ENCODE results near the gene MED12. TPM values are rescaled to one million over a fixed set of nuclear protein-coding genes. Genes with fewer than 3 reads are reported as not detected.

Gene MED12
- total and polyA plus RNA-seq, 2 of the 8 experiments (the other 6 are each of a cell fraction or from before 2014, with no cell fraction given), result 19.4 to 48.9 TPM

- Histone ChIP-seq H3K79me2 (ENCODE audit: control insufficient read depth in 1 of 2, insufficient read depth in 2 of 2, low read length in 2 of 2) (no peaks in the 10 kb centered on the region), H4K8ac (ENCODE audit: extremely low read depth, insufficient read depth, low read length) (no peak within 1 kb of the TSS), H3K4me2 (ENCODE audit: insufficient read depth in 1 of 2, low read depth in 2 of 2, low read length in 2 of 2) (no peak within 1 kb of the TSS), H2AK5ac (ENCODE audit: low read depth, low read length) (no peak within 1 kb of the TSS), H3K27me3 (replicated peaks in 1 of 4; ENCODE audit: control insufficient read depth in 3 of 4, extremely low read depth in 1 of 4, insufficient read depth in 3 of 4, low read length in 3 of 4) (peaks cover 0 to 2% (median 0%) of the 10 kb centered on the region in 4 experiments; a peak in 2 of 7 replicates), H2AFZ (ENCODE audit: low read length) (no peak within 1 kb of the TSS), H2BK20ac (ENCODE audit: low read length) (no peak within 1 kb of the TSS), H4K5ac (ENCODE audit: insufficient read length, low read depth, low read length) (no peak within 1 kb of the TSS), H2BK12ac (ENCODE audit: low read depth, low read length) (no peak within 1 kb of the TSS), H3K14ac (ENCODE audit: insufficient read length) (no peak within 1 kb of the TSS), H3K27ac (ENCODE audit: low read depth, low read length) (no peak within 1 kb of the TSS), H3K9ac (replicated peaks in 1 of 4; ENCODE audit: extremely low read depth in 1 of 4, low read depth in 3 of 4, low read length in 3 of 4) (no peak within 1 kb of the TSS), H3K23ac (ENCODE audit: insufficient read length) (no peak within 1 kb of the TSS), H3K18ac (ENCODE audit: extremely low read depth, low read length) (no peak within 1 kb of the TSS), H4K20me1 (replicated peaks in 1 of 2; ENCODE audit: control insufficient read depth in 1 of 2, insufficient read depth in 2 of 2, low read length in 2 of 2) (no peaks in the 10 kb centered on the region), H2BK120ac (replicated peaks; ENCODE audit: low read depth, low read length) (no peak within 1 kb of the TSS), H3K4me1 (replicated peaks in 1 of 4; ENCODE audit: control insufficient read depth in 3 of 4, insufficient read depth in 4 of 4, low read length in 3 of 4) (peaks cover 2 to 23% (median 8%) of the 10 kb centered on the region in 4 experiments; a peak in 3 of 7 replicates), H3K9me3 (ENCODE audit: insufficient read depth in 2 of 2, low read depth in 1 of 2, low read length in 1 of 2) (no peaks in the 10 kb centered on the region), H3K4me3 (ENCODE audit: extremely low read depth in 1 of 4, insufficient read depth in 2 of 4, low read depth in 3 of 4, low read length in 4 of 4) (no peak within 1 kb of the TSS), H3K56ac (replicated peaks; ENCODE audit: insufficient read length, low read depth, low read length) (no peak within 1 kb of the TSS), H3K79me1 (ENCODE audit: low read depth, low read length) (no peaks in the 10 kb centered on the region), H2BK15ac (ENCODE audit: low read length) (no peak within 1 kb of the TSS), H2BK5ac (ENCODE audit: low read depth, low read length) (no peak within 1 kb of the TSS), H4K91ac (replicated peaks; ENCODE audit: insufficient read length, low read length) (no peak within 1 kb of the TSS), H3K23me2 (ENCODE audit: low read depth, low read length) (peaks cover 2% of the 10 kb centered on the region; the same call in 1 of the 2 replicates), H3K4ac (replicated peaks; ENCODE audit: insufficient read length, low read depth, low read length) (no peak within 1 kb of the TSS), H3K36me3 (ENCODE audit: control insufficient read depth in 2 of 4, insufficient read depth in 4 of 4, low read length in 3 of 4) (peaks cover 0 to 3% (median 0%) of the 10 kb centered on the region in 4 experiments; a peak in 1 of 8 replicates)
- DNase-seq (ENCODE audit: low read depth in 1 of 2, low spot score in 2 of 2) (no peak), FAIRE-seq (no peak)
- ChIA-PET CTCF (ENCODE audit: partially characterized antibody) (no interaction called here), POLR2A (ENCODE audit: partially characterized antibody) (no interaction called here)
- whole genome bisulfite sequencing, 2 experiments (ENCODE audit: extremely low coverage in 1 of 2, insufficient coverage in 1 of 2, insufficient read length in 1 of 2, insufficient replicate concordance in 2 of 2, low coverage in 1 of 2, low lambda C conversion rate in 2 of 2, missing lambda C conversion rate in 1 of 2), result 86% methylated on average over 1 of the region's 1 CpG; no CpG with 5 or more reads in 1 of the 2 experiments
- no peak for TF ChIP-seq JUN (IDR thresholded peaks at IDR 0.05; ENCODE audit: low read depth, low read length)
- no peak for TF ChIP-seq KDM4A (IDR thresholded peaks at IDR 0.05; ENCODE audit: low read depth, low read length, severe bottlenecking)
- no peak for TF ChIP-seq BCL11A (IDR thresholded peaks at IDR 0.05; ENCODE audit: low read depth in 2 of 2, low read length in 2 of 2)
- TF ChIP-seq MAFK (IDR thresholded peaks at IDR 0.05; ENCODE audit: low read depth, low read length), result no peak
- no peak for TF ChIP-seq SAP30 (IDR thresholded peaks at IDR 0.05; ENCODE audit: insufficient read depth, insufficient replicate concordance, low read length)
- TF ChIP-seq KDM1A (IDR thresholded peaks at IDR 0.05; ENCODE audit: borderline replicate concordance, low read length), result no peak
- no peak for TF ChIP-seq SIRT6 (IDR thresholded peaks at IDR 0.05; ENCODE audit: low read length)
- no peak for TF ChIP-seq ZNF274 (IDR thresholded peaks at IDR 0.05; ENCODE audit: borderline replicate concordance, extremely low read depth, low read length)
- TF ChIP-seq JUND (IDR thresholded peaks at IDR 0.05; ENCODE audit: low read length), result no peak
- no peak for TF ChIP-seq SIX5 (IDR thresholded peaks at IDR 0.05; ENCODE audit: low read depth, low read length)
- no peak for TF ChIP-seq TAF7 (optimal IDR thresholded peaks at IDR 0.05; ENCODE audit: borderline replicate concordance, low read depth, low read length)
- no peak for TF ChIP-seq SP4 (IDR thresholded peaks at IDR 0.05; ENCODE audit: low read length)
- TF ChIP-seq BACH1 (IDR thresholded peaks at IDR 0.05; ENCODE audit: low read length), result no peak
- no peak for TF ChIP-seq HDAC6 (IDR thresholded peaks at IDR 0.05; ENCODE audit: low read depth, low read length)
Measured at GRCh38 chrX:71106427-71106826, 12.0 kb upstream of the MED12 start, which contains the start of gene CXorf65. Gene CXorf65, minus strand, starts transcription at chrX:71106740. Its CDS starts 184 bp downstream, at chrX:71106556.

All from H1 (cell line).